ENCODE data around the gene CRB3.

- no peak for TF ChIP-seq CTCF (conservative IDR thresholded peaks at IDR 0.05; ENCODE audit: low read length)
- no peak for TF ChIP-seq EZH2phosphoT487 (IDR thresholded peaks at IDR 0.05; ENCODE audit: borderline replicate concordance, low read depth, low read length)
Measured at GRCh38 chr19:6483235-6483634, 19.2 kb downstream of the CRB3 start.

Measured in OCI-LY7 (cell line).